PC-3 (cell line): ENCODE data around the gene CAPZB.

Experiments used
- EZH2 ChIP-seq: fragments of 300-600 bp; sonication (generic); IDR thresholded peaks from one replicate; pipeline ENCODE4 v1.6.1; 2017; ENCODE audit warnings: antibody characterized with exemption, mild to moderate bottlenecking, low read length; ENCODE audit not compliant: unreplicated experiment
- EZH2phosphoT487 ChIP-seq: fragments of 300-600 bp; sonication (generic); IDR thresholded peaks from 2 replicates; pipeline ENCODE4 v1.6.1; 2018; ENCODE audit warnings: mild to moderate bottlenecking, antibody characterized with exemption, low read length, borderline replicate concordance
- TF ChIP-seq, protein P1 (sequence below): fragments of 300-600 bp; sonication (generic); conservative IDR thresholded peaks from 2 replicates; pipeline ENCODE4 v1.5.1; 2017; ENCODE audit warnings: antibody characterized with exemption, low read depth, mild to moderate bottlenecking, low read length

DNA sequence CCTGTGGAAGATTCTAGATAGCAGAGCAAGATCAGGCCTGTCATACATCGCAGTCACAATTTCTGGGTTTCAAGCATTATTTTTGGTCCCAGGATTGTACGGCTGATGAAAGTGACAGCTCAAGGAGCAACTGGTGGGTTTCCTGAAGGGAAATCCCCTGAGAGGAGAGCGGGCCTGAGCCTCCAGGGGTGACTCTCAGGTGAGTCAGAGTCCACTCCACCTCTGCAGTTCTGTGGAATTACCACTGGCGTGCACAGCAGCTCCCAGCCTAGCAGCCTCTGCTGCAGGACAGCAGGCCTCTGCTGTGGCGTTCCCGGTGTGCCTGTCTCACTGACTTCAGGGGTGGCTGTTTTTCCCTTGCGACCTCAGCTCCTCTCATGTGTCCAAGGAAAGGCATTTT, 148.8 kb downstream of the CAPZB start:
- TF ChIP-seq, protein P1, sequence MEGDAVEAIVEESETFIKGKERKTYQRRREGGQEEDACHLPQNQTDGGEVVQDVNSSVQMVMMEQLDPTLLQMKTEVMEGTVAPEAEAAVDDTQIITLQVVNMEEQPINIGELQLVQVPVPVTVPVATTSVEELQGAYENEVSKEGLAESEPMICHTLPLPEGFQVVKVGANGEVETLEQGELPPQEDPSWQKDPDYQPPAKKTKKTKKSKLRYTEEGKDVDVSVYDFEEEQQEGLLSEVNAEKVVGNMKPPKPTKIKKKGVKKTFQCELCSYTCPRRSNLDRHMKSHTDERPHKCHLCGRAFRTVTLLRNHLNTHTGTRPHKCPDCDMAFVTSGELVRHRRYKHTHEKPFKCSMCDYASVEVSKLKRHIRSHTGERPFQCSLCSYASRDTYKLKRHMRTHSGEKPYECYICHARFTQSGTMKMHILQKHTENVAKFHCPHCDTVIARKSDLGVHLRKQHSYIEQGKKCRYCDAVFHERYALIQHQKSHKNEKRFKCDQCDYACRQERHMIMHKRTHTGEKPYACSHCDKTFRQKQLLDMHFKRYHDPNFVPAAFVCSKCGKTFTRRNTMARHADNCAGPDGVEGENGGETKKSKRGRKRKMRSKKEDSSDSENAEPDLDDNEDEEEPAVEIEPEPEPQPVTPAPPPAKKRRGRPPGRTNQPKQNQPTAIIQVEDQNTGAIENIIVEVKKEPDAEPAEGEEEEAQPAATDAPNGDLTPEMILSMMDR, result no peak
- TF ChIP-seq EZH2, result no peak
- TF ChIP-seq EZH2phosphoT487, result no peak
